Measurements from ENCODE around the gene EIF4E1B. TPM values are rescaled to one million over a fixed set of nuclear protein-coding genes. Genes with fewer than 3 reads are reported as not detected.

EIF4E1B gene
- polyA plus RNA-seq, 1 donor from 2014 or later: 0.82 TPM

DNA sequence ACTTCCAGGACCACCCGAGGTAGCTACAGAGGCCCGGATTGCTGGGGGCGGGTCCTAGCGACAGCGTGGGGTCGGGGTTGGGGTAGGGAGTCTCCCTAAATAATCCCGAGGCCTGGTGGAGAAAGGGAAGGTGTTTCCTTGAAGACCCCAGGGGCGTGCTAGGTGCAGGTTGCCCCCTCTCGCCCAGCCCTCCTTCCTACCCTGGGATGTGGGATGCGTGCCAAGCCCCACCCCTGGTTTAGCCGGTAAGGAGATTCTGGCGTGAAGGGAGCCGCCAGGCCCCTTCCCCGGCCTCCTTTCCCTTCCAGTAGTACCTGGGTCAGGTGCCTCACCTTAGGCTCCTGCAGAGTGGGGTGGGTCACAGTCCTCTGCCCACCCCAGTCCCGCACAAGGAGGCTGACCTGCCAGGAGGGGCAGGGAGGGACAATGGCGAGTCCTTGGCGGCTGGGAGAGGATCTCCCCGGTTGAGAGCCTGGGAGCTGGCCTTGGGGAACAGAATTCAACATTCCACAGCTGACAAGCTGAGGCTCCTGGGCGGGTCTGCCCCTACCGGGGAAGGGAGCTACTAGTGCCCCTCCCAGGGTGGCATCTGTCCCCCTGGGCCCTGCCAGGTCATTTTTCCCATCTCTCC, 17.5 kb downstream of the EIF4E1B start:
- Histone ChIP-seq H3K4me3 (ENCODE audit: low read length) (peak overlapping the region; percentile 83), H3K9ac (ENCODE audit: low read length) (peak overlapping the region; percentile 78), H4K20me1 (ENCODE audit: insufficient read depth) (no peaks in the 10 kb centered on the region), H3K9me3 (ENCODE audit: low read length) (no peaks in the 10 kb centered on the region), H3K79me2 (replicated peaks; ENCODE audit: insufficient read depth, low read length) (peaks cover 9% of the 10 kb centered on the region), H3K36me3 (ENCODE audit: insufficient read depth, low read length) (no peaks in the 10 kb centered on the region), H2AFZ (ENCODE audit: low read depth, low read length) (peak overlapping the region; percentile 73), H3F3A (ENCODE audit: insufficient read depth, low read length, poor library complexity, severe bottlenecking) (no peaks in the 10 kb centered on the region), H3K27ac (ENCODE audit: low read length) (no peak overlapping the region), H3K4me2 (ENCODE audit: low read length) (peak overlapping the region; percentile 78), H3K27me3 (ENCODE audit: insufficient read depth, low read depth, low read length) (no peaks in the 10 kb centered on the region), H3K9me2 (ENCODE audit: insufficient read depth, low read length) (no peaks in the 10 kb centered on the region)
- TF ChIP-seq EZH2 (IDR thresholded peaks at IDR 0.05; ENCODE audit: borderline replicate concordance, insufficient read depth, low read length, poor library complexity, severe bottlenecking) (no peak), TAF1 (IDR thresholded peaks at IDR 0.05; ENCODE audit: low read depth) (no peak)

GRCh38 chr5:176648474-176649194, 18.2 kb downstream of the EIF4E1B start:
- H4K20me1 ChIP-seq (ENCODE audit: insufficient read depth): no peaks in the 10 kb centered on the region
- peak overlapping the region; percentile 83 for H3K4me3 ChIP-seq (ENCODE audit: low read length)
- H3K79me2 ChIP-seq (replicated peaks; ENCODE audit: insufficient read depth, low read length): peaks cover 9% of the 10 kb centered on the region
- no peak overlapping the region for H2AFZ ChIP-seq (ENCODE audit: low read depth, low read length)
- H3K27ac ChIP-seq (ENCODE audit: low read length): no peak overlapping the region
- no peaks in the 10 kb centered on the region for H3K9me3 ChIP-seq (ENCODE audit: low read length)
- peak overlapping the region; percentile 78 for H3K4me2 ChIP-seq (ENCODE audit: low read length)
- TF ChIP-seq SMC3 (conservative IDR thresholded peaks at IDR 0.05; ENCODE audit: poor library complexity): no peak
- TF ChIP-seq CTCF (IDR thresholded peaks at IDR 0.05; ENCODE audit: poor library complexity, severe bottlenecking): no peak
- no peak for TF ChIP-seq RAD21 (conservative IDR thresholded peaks at IDR 0.05)
- TF ChIP-seq EZH2 (IDR thresholded peaks at IDR 0.05; ENCODE audit: borderline replicate concordance, insufficient read depth, low read length, poor library complexity, severe bottlenecking): no peak
- no peaks in the 10 kb centered on the region for H3F3A ChIP-seq (ENCODE audit: insufficient read depth, low read length, poor library complexity, severe bottlenecking)
- H3K9ac ChIP-seq (ENCODE audit: low read length): peak overlapping the region; percentile 78
- H3K36me3 ChIP-seq (ENCODE audit: insufficient read depth, low read length): no peaks in the 10 kb centered on the region
- H3K9me2 ChIP-seq (ENCODE audit: insufficient read depth, low read length): no peaks in the 10 kb centered on the region
- H3K27me3 ChIP-seq (ENCODE audit: insufficient read depth, low read depth, low read length): no peaks in the 10 kb centered on the region

- TF ChIP-seq SMC3 (conservative IDR thresholded peaks at IDR 0.05; ENCODE audit: poor library complexity) (no peak), EZH2 (IDR thresholded peaks at IDR 0.05; ENCODE audit: borderline replicate concordance, insufficient read depth, low read length, poor library complexity, severe bottlenecking) (no peak), EP300 (conservative IDR thresholded peaks at IDR 0.05; ENCODE audit: poor library complexity, severe bottlenecking) (no peak), TAF1 (IDR thresholded peaks at IDR 0.05; ENCODE audit: low read depth) (no peak), MXI1 (conservative IDR thresholded peaks at IDR 0.05; ENCODE audit: poor library complexity, severe bottlenecking) (no peak), CTCF (IDR thresholded peaks at IDR 0.05; ENCODE audit: poor library complexity, severe bottlenecking) (no peak), RAD21 (conservative IDR thresholded peaks at IDR 0.05) (no peak), POLR2AphosphoS5 (IDR thresholded peaks at IDR 0.05) (no peak)
- TF ChIP-seq, protein P1, sequence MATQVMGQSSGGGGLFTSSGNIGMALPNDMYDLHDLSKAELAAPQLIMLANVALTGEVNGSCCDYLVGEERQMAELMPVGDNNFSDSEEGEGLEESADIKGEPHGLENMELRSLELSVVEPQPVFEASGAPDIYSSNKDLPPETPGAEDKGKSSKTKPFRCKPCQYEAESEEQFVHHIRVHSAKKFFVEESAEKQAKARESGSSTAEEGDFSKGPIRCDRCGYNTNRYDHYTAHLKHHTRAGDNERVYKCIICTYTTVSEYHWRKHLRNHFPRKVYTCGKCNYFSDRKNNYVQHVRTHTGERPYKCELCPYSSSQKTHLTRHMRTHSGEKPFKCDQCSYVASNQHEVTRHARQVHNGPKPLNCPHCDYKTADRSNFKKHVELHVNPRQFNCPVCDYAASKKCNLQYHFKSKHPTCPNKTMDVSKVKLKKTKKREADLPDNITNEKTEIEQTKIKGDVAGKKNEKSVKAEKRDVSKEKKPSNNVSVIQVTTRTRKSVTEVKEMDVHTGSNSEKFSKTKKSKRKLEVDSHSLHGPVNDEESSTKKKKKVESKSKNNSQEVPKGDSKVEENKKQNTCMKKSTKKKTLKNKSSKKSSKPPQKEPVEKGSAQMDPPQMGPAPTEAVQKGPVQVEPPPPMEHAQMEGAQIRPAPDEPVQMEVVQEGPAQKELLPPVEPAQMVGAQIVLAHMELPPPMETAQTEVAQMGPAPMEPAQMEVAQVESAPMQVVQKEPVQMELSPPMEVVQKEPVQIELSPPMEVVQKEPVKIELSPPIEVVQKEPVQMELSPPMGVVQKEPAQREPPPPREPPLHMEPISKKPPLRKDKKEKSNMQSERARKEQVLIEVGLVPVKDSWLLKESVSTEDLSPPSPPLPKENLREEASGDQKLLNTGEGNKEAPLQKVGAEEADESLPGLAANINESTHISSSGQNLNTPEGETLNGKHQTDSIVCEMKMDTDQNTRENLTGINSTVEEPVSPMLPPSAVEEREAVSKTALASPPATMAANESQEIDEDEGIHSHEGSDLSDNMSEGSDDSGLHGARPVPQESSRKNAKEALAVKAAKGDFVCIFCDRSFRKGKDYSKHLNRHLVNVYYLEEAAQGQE (IDR thresholded peaks at IDR 0.05; ENCODE audit: borderline replicate concordance): no peak
- H3K9ac ChIP-seq (ENCODE audit: low read length): no peak overlapping the region
- no peaks in the 10 kb centered on the region for H3K36me3 ChIP-seq (ENCODE audit: insufficient read depth, low read length)
- no peak overlapping the region for H3K4me2 ChIP-seq (ENCODE audit: low read length)
- no peaks in the 10 kb centered on the region for H3K9me3 ChIP-seq (ENCODE audit: low read length)
- no peaks in the 10 kb centered on the region for H3K9me2 ChIP-seq (ENCODE audit: insufficient read depth, low read length)
- H3K79me2 ChIP-seq (replicated peaks; ENCODE audit: insufficient read depth, low read length): peaks cover 9% of the 10 kb centered on the region
- no peaks in the 10 kb centered on the region for H3F3A ChIP-seq (ENCODE audit: insufficient read depth, low read length, poor library complexity, severe bottlenecking)
- H3K4me3 ChIP-seq (ENCODE audit: low read length): no peak overlapping the region
- H3K27me3 ChIP-seq (ENCODE audit: insufficient read depth, low read depth, low read length): no peaks in the 10 kb centered on the region
- H3K27ac ChIP-seq (ENCODE audit: low read length): no peak overlapping the region
- no peaks in the 10 kb centered on the region for H4K20me1 ChIP-seq (ENCODE audit: insufficient read depth)
- no peak overlapping the region for H2AFZ ChIP-seq (ENCODE audit: low read depth, low read length)
These were observed 19.9 kb downstream of the EIF4E1B start for GRCh38 chr5:176650354-176650884.

All from neural cell (in vitro differentiated cells).